ENCODE results near the gene SCUBE2.

Gene SCUBE2

GRCh38 chr11:8971196-8971923 is 120.0 kb downstream of the SCUBE2 start:
- H3K4me3 ChIP-seq (ENCODE audit: low read depth, low read length) = no peak overlapping the region
- no peak overlapping the region for H3K27ac ChIP-seq (ENCODE audit: extremely low read depth, low read depth, low read length)
- H3K36me3 ChIP-seq (ENCODE audit: control insufficient read depth in 2 of 2, insufficient read depth in 1 of 2, low read length in 2 of 2) = no peaks in the 10 kb centered on the region
- ChIA-PET CTCF (interaction anchor here (0.7 kb wide), 1 partner anchor 16 kb away, joined by 3 read pairs; no protein-coding TSS in a partner anchor), POLR2A (no interaction called here)
- TF ChIP-seq REPIN1 (tag by site-specific recombination; IDR thresholded peaks at IDR 0.05; ENCODE audit: low read depth) (no peak), KLF10 (tag by site-specific recombination; IDR thresholded peaks at IDR 0.05) (no peak), ZNF624 (tag by site-specific recombination; IDR thresholded peaks at IDR 0.05) (no peak), GLIS1 (tag by site-specific recombination; IDR thresholded peaks at IDR 0.05) (no peak), ZNF211 (tag by site-specific recombination; IDR thresholded peaks at IDR 0.05; ENCODE audit: low read depth) (no peak), ATF2 (tag by site-specific recombination; IDR thresholded peaks at IDR 0.05; ENCODE audit: low read depth) (no peak), PRDM1 (tag by site-specific recombination; IDR thresholded peaks at IDR 0.05) (0 out of 2 replicates have a peak, but pooled peaks have one; percentile 21)
- no peaks in the 10 kb centered on the region for H3K9me3 ChIP-seq (ENCODE audit: control insufficient read depth, insufficient read depth, low read depth, low read length)
- H3K4me1 ChIP-seq (ENCODE audit: control insufficient read depth, insufficient read depth, low read length) = no peaks in the 10 kb centered on the region
